ENCODE measurements around the gene CENPK.
"Not testable (repeated sequence)": the region's sequence is repeated elsewhere in the genome, so short reads cannot be mapped to it uniquely, and the experiment has no call there.

CENPK gene

DNA sequence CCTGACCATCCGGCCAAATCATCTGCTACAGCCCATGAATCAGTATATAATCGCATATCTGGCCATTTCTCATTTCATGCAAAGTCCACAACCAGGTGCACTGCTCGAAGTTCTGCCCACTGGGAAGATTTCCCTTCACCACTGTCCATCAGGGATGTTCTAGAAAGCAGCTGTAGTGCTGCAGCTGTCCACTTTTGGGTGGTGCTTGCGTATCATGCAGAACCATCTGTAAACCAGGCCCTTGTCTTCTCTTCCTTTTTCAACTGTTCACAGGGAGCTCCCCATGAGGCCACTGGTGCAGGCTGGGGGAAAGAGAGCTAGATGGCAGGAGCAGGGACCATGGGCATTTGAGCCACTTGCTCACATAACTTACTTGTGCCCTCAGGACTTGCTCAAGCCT, 73.8 kb downstream of the CENPK start:
- DNase-seq = no peak

DNA sequence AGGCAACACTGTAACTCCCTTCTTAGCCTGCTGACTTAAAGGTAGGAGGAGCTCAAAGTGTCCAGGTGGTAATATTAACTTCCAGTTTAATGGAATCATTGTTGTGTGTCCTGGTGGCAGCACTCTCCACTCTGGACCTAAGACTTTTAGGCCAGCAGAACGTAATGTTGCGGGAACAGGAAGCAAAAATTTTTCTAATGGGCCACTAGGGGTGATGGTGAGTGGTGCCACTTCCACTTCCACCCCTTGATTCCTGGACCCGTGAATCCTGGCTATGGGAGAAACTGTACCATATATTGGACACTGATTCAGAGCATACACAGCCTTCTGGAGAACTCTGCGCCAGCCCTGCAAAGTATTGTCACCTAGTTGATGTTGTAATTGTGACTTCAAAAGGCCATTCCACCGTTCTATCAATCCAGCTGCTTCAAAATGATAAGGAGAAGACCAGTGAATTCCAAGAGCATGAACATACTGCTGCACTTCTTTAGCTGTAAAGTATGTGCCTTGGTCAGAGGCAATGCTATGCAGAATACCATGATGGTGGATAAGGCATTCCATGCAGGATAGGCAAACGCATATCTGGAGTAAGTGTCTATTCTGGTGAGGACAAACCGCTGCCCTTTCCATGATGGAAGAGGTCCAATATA, 74.8 kb downstream of the CENPK start:
- DNase-seq = not testable (repeated sequence)

DNA sequence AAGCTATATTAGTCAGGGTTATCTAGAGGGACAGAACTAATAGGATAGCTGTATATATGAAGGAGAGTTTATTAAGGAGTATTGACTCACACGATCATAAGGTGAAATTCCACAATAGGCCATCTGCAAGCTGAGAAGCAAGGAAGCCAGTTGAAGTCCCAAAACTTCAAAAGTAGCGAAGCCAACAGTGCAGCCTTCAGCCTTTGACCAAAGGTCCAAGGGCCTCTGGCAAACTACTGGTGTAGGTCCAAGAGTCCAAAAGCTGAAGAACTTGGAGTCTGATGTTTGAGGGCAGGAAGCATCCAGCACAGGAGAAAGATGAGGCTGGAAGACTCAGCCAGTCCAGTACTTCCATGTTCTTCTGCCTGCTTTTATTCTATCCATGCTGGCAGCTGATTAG, 76.2 kb downstream of the CENPK start:
- DNase-seq = not testable (repeated sequence)

DNA sequence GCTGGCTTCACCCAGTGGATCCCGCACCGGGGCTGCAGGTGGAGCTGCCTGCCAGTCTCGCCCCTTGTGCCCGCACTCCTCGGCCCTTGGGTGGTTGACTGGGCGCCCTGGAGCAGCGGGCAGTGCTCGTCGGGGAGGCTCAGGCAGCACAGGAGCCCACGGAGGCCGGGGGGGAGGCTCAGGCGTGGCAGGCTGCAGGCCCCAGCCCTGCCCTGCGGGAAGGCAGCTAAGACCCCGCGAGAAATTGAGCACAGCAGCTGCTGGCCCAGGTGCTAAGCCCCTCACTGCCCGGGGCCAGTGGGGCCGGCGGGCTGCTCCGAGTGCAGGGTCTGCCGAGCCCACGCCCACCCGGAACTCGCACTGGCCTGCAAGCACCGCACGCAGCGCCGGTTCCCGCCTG, 77.6 kb downstream of the CENPK start:
- DNase-seq = no peak

DNA sequence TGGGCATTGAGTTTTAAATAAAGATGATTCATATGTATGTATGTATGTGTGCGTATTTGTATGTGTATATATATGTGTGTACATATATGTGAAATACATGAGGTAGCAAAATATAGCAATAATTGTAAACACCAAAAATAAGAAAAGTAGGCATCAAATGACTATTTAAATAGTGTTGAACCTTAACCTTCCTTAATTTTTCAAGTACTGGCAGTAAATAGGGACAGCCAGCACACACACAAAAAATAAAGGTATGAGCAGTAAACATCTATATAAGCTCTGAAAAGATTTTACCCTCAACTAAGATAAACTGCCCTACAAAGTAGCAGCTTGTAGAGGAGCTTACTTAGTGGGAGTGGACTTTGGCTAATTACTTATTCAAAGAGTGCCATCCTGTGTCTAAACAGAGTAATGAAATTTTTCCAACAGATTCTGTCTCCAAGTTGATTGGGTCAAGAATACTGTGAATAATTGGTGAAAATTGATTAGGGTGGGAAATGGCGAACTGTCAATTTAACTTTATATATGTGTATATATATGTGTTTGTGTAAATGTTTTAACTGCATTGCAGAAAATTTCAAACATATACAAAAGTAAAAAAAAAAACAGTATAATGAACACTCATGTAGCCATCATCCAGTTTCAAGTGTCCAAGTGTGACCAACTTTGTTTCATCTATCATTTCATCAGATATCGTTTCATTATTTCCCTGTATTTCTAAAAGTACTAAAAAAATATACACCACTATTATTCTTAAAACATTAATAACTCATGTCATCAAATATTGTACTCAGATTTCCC, 79.2 kb downstream of the CENPK start:
- peak; percentile 80 to 81 for DNase-seq

DNA sequence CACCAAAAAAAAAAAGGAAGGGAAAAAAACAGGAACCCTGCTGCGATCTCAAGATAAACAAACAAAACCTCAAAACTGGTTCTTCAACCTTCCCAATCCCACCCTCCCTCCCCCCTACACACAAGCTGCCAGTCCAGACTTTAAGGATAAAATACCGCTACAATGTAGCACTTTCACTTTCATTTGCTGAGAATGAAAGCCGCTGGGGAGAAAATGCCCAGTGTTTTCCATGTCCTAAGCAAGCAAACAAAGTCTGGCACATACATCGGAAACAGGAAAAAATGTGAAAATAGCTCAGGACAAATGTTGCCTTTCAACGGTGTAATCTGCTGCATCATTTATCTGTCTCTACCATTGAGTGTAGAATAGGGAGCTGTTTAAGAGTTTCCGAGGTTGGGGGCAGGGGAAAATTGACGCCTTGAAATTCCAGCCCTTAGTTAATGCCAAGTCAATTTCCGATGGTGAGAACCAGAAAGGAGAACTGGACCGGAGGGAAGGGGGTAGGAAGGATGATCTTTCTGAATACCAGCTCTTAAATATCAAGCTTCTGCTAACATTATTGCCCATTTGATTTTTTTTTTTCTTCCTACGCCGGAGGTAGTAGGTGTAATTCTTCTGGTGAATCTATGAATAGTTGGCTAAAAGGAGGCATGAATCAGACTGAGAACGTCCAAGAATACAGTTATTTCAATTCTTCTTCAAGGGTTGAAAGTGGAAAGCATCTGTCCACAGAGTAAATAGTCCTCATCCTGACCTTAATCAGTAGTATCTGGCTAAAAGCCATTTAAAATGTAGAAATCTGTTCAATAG, 80.0 kb downstream of the CENPK start:
- DNase-seq = no peak

DNA sequence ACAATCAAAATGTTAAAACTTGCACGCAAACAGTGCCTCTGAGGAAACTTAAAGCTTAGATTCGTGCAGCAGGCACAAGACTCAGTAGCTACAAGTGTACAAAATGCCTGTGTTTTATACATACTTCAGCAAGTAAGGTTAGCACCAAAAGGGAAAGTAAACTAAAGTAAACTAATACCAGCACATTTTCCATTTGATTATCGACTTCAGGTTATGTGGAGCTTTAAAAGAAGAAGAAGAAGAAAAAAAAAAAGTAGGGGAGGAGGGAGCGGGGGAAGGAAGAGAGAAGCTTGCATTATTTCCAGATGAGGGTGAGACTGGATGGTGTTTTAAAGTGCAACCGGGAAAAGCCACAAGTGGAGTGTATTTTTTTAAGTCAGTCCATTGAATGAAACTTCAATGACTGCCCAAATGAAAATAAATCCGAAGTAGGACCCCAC, 80.7 kb downstream of the CENPK start:
- peak; percentile 19 to 40 for DNase-seq

DNA sequence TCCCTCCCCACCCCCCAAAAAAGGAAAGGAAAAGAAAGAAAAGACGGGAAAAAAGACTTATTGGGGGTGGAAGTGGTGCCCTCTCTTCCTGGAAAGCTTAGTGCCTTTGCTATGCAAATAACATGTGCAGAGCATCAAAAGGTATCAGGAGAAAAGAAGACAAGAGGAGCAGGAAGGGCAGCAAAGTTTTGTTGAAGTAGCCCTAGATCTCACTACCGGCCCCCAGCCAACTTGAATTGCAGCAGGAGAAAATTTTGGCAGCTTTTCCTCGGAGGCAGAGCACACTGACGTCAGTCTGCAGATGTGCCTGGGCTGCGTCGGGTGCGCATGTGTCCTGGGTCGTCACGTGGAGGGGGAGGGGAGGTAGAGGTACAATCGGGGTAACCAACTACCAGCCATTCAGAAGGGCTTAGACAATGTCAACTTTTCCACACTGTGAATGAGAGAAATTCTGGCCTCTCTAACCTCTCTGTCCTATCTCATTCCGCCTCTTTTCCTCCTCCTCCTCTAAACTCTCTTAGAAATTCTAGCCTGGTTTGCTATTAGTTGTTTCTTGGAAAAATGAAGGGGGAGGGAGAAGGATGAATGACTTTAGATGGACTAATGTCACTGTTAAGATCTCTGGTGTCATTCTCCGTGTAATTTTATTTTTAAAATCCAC, 81.2 kb downstream of the CENPK start, which contains the start of gene ADAMTS6:
Gene ADAMTS6 (minus strand): TSS at position 286 of the 661 bp plus-strand sequence. CDS start 8,247 bp downstream, outside the sequence.
- peak; percentile 78 to 82 for DNase-seq

DNA sequence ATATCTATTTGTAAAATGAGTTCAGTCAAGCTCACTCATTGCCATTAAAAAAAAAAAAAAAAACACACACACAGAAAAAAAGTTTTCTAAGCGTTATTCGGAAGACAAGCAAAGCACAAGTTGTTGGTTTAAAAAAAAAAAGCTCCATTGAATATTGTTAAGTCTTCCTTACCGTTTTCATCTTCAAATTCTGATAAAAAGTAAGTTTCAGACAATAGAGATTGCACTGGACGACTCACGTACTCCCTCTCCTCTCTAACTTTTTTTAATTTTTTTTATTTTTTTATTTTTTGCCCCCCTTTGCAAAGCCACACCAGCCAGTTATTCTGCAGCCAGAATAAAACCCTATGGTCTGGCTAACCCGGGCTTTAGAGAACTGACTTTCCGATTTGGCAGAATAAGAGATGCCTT, 81.8 kb downstream of the CENPK start:
- peak in 1 of 2 experiments; percentile 39 for DNase-seq

DNA sequence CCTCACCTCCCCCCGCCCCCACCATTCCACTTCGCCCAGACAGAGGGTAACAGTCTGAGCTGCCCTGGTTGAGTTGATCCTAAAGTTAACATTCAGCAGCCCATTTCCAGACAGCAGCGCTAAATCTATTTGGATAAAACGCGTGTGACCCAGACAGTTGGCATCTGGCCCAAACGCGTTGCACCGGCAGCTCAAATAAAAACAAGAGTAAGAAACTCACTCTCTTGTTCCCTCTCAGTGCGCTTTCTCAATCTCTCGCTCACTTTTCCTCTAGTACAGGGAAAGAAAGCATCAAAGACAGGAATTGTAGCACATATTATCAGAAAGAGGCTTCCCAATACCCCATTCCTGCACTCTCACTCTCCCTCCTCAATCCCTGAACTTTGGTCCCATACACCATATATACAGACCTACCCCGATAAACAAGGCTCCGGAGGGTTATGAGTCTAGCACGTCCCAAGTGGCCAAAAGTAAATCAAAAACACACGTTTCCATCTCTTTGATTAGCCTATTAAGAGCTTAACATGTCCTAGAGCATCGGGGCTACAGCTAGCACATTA, 82.6 kb downstream of the CENPK start:
- DNase-seq = peak; percentile 34 to 38

DNA sequence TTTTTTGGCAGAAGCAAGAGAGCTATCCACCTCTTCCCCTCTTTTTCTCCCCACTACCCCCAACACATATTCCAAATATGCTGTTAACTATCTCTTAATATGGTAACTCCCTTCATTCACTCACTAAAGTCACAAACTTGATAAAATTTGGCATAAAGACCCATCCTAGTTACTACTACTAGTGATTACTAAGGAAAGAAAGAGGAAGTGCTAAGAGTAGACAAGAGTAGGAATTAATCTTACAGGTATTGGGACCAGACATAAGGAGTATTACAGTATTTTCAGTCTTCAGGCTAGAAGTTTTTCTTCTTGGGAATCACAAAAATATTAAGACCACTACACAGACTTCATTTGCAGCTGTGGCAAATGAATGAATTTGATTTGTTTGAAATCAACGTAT, 83.4 kb downstream of the CENPK start:
- DNase-seq = no peak

DNA sequence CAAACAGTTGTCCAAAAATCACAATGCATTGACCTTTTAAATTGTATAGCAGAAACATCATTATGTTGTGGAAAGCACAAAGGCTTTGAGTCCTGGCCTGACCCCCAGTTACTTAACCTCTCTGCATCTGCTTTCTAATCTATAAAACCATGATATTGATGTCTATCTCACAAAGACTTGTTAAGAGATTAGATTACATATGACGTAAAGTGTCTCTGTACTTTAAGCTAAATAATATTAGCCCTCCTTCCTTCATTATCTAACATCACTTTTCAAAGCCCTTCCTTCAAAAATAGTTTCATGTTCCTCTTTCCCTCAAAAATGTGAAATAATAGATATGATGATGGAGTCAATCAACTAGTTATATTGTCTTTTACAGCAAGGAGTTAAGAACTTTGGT, 84.6 kb downstream of the CENPK start:
- no peak for DNase-seq

DNA sequence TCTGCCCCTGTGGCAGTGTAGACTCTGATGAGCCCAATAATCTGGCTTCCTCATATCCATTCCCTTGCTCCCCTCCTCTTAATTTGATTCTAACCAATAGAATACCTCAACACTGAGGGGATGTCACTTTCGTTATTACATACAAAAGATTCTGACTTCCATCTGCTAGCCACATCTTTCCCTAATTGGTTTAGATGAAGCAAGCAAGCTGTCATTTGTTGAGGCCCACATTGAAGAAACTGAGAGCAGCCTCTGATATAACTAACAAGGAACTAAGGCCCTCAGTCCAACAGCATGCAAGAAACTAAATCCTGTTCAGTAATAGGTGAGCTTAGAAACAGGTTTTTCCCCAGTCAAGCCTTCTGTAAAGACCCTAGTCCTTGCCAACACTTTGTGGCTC, 87.1 kb downstream of the CENPK start:
- DNase-seq = no peak

DNA sequence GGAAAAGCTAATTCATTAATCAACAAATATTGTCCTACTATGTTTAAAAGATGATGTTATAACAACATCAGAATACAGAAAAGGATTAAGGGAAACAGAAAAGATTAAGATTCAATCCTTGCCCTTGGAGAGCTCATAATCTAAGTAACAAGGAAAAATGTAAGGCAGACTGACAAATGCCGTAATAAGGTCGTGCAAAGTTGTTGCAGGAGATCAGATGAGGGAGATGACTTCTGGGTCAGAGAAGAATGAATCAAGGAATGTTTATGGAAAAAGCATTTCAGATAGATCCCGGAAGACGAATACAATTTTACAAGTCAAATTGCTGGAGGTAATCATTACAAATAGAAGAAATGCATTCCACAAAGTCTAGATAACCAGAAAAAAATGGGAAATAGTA, 87.6 kb downstream of the CENPK start:
- DNase-seq = no peak

DNA sequence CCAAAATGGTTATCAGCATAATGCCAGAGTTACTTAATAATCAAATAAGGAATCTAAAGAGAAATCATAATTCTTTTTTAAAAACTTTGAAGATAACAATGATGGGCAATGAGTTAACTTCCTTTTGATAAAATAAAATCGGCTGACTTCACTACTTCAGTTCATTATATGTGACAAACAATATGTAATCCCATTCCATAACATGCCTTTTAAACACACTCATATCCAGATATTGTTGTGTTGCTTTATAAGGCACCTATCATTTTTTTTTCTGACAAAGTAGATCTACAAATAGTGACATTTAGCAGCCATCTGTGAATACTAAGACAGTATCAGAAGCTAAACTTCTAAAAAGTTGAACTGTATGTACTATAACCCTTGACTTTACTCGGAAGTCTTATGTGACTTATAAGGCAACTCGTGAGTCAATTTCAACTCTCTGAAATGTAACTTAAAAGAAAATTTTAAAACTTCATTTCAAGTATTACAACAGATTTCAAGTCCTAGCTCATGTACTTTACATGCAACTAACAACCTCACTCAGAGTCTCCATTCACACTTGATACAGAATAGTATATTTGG, 88.7 kb downstream of the CENPK start:
- DNase-seq = no peak

DNA sequence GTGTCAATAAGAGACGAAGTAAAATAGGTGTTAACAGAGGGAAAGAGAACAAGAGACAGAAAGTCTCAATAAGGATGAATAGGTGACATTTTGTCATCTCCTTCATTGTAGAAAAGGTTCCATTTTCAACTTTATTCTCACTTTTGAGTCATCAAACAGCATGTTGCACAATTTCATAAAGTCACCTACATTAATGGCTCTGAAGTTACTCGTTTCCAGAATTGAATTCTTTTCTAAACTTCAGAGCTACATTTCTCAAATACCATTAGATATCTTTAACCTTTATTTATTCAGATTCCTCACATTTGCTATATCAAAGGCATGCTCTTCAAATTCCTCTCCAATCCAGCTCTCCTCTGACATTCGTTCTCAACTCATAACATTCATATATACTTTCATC, 94.3 kb downstream of the CENPK start:
- DNase-seq = no peak
